GM21619 (cell line): ENCODE results near the gene PIMREG.

Experiments used
- ATAC-seq: cut with Tn5 transposase; IDR thresholded peaks from one replicate; pipeline ENCODE4 v1.9.1; 2021; ENCODE audit not compliant: unreplicated experiment

The PIMREG gene

DNA sequence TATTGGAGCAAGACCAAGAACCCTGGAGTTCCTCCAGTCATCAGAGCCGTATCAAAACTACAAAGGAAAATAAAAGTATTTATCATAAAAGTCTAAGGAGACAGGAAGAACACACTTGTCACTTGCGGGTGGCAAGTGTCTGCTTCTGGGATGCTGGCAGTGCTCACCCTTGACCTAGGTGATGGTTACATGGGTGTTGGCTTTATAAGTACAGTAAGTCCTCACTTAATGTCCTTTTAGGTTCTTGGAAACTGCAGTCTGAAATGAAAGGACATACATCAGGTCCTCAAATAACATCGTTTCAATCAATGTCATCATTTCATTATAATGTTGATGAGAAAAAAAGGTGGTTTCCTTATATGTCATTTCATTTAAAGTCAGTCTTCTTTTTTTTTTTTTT is 6.3 kb upstream of the PIMREG start:
- ATAC-seq, result no peak

DNA sequence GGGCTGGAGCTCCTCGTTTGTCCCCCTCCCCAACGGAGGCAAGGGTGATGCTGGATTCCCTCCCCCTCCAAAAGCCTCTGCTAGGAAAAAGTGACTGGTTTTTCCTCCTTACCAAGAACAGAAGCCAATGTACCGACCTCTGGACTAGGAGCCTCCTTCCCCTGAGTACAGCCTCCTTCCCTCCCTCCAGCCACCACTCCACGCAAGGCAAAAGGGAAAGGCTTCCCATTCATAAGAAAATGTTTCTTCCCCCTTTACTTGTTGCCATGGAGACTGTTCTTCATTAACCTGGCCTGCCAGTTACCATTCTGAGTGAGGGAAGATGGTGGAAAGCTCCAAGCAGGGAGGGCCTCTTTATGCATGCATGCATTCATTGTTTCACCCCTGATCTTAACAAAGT is 4.3 kb upstream of the PIMREG start:
- no peak for ATAC-seq

DNA sequence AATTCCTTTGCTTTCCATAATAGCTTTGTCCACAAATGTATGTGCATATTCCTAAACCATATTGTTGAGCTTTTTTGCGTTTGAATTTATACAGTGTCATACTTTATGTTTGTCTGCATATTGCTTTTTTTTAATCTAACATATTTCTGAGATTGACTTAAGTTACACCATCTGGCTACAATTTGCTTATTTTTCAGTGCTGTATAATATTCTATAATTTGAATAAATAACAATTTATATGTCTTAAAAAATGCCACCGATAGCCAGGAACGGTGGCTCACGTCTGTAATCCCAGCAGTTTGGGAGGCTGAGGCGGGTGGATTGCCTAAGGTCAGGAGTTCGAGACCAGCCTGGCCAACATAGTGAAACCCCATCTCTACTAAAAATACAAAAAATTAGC is 1.5 kb upstream of the PIMREG start:
- ATAC-seq, result no peak

DNA sequence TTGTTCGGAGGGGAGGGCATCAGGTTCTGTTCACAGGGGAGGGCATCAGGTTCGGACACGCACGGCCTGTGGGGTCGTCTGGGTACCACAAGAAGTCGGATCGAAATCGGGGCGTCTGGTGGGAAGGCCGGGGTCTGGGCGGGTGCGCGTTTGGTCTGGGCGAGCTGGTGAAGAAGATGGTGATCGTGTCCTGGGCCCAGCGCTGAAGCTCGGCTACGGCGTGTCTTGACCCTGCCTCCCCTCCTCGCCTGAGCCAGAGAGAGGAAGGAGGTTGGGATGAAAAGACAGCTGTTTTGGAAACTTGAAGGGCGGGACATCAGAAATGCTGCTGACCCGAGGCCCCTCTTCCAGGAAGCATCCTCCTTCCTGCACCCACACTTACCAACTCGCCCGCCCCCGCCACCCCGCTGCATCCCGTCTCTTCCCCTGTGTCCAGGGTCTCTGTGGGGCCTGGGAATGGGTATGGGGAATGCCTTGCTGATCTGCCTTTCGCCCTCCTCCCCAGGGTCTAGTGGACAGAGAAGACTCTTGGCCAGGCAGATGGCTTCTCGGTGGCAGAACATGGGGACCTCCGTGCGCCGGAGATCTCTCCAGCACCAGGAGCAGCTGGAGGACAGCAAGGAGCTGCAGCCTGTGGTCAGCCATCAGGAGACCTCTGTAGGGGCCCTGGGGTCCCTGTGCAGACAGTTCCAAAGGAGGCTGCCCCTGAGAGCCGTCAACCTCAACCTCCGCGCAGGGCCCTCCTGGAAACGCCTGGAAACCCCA is 498 bp downstream of the PIMREG start:
- ATAC-seq, result no peak

DNA sequence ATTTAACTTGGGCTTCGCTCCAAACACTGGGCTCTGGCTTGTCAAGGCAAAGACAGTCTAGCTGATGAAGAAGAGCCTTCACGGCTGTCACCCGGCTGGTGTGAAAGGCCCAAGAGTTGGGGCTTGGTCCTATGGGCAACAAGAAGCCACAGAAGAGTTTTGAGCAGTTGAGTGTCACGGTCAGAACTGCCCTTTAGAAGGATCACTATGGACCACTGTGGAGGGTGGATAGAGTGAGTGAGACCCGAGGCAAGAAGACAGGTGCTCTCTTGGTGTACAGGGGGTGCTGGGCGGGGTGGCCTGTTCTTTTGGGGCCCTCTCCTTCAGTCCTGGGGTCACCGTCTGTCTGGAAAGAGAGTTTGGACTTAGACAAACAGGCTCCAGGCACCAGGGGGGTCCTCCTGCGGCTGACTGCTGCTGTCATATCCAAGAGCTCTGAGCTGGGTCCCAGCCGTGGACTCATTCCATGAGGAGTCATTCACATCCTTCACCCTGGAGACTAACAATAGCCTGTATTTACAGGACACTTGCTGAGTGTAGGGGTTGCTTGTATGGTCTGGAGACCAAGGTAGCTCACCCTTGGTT is 2.4 kb downstream of the PIMREG start:
- ATAC-seq, result no peak

DNA sequence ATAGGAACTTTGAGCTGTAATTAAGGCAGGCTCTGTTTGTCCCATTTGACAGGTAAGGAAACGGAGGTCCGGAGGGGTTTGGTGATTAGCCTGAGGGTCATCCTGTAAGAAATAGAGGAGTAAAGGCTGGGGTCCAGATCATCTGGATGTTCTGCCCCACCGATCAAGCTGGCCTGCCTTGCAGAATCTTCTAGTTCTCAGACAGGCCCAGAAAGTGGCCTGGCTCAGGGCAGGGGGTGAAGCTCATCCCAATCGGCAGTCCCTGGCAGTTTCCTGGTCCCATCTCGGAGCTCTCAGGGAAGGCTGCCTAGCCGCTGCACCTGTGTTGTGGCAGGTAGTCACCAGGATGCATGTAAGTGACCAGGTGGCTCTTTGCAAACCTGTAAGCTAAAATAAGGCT is 4.2 kb downstream of the PIMREG start:
- no peak for ATAC-seq

DNA sequence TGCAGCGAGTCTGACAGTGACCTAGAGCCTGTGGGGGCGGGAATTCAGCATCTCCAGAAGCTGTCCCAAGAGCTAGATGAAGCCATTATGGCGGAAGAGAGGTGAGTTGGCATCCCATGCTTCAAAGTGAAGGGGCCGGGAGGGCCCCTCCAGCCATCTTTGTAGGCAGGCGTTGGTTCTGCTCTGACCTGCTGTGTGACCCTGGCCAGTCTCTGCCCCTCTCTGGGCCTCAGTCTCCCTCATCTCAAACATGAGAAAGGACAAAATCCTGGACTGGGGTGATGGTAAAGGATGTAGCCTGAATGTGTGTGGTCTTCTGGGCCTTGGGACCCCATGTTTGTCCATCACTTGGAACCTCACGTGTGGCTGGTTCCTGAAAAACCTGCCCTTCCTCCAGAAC is 5.1 kb downstream of the PIMREG start:
- ATAC-seq, result no peak

DNA sequence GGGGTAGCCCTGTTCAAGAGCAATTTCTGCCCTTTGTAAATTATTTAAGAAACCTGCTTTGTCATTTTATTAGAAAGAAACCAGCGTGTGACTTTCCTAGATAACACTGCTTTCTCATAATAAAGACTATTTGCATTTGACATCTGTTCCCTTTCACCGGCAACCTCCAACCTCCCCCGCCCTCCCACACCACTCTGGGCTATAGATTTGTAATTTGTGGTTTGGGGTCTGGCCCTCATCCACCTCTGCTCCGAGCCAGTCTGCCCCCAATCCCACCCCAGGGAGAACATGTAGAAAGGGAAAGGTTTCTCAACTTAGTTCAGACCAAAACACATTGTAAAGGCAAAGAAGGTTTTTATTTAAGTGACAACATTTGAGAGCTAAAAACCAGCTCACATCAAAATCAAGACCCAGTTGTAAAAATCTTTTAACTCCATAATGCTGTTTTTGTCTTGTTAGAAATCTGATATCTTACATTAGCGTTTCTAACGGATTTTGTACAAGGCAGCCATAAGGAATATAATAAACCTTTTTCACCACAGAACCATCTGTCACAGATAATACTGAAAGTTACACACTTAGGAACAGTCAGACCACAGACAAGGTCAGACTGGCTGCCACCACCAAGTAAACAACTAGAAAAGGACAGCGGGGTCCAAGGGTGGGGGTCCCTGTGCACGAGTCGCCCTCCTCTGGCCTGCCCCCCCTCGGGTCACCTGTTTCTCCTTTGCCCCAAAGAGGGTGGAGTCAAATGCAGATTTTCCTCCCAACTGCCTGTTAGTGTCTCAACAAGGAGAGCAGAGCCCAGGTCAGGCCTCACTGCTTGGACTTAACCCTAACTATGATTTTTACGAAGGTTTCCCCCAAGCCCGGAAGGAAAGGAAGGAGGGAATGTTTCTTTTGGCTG is 6.9 kb downstream of the PIMREG start:
- no peak for ATAC-seq

DNA sequence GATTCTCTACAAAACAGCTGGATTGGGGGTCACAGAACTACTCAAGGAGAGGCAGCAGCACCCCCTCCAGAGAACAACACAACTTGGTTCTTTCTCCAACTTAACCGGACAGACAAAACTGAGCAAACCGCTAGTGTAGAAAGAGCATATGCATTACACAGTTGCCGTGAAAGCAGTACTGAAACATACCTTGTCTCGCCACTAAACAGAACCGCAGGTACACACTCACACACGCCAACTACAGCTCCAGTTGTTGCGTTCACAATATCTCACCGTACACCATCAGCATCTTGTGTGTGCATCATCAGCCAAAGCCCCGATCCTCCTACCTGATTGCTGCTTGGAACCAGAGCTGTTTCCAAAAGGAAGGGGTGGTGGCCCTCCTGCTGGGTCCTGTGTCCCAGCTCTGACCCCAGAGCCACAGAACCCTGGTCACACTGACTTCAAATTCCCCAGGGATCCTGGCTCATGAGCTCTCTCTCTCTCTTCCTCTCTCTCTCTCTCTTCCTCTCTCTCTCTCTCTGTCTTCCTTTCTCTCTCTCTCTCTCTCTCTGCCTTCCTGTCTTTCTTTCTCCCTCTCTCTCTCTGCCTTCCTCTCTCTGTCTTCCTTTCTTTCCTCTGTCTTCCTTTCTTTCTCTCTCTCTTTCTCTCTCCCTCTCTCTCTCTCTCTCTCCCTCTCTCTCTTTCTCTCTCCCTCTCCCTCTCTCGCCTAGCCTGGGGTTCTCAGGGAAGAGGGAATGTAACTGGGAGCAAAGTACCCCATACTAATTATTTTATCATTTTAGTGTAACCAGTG is 8.4 kb downstream of the PIMREG start:
- ATAC-seq, result no peak

DNA sequence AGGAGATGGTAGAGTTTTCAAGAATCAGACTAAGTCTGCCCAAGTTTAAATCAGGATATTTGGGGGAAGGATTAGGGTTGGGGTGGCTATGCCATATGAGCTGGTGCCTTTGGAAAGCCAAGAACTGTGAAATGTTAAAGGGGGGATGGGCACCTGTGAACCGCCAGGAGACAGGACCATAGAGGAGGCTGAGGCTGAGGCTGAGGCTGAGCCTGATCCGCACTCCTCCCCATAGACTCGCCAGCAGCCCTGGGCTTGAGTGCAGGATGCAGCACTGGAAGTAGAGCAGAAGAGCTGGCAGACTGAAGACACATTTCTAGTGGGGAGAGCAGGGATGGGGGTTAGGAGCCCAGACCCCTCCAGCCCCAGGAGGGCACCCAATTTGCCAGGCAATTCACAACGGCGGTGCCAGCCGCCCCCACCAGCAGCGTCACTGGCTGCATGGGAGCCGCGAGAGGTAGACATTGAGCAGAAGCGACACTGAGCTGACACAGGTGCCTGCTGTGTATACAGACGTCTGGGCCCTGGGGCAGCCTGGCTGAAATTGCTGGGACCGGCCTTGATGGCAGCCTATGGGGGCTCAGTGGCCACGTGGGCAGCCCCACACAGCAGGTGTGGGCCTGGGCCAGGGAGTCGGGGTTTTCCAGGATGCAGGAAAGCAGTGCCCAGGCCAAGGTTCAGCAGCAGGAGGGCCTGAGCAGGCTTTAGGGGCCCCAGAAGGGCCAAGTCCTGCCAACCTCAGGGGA is 9.2 kb downstream of the PIMREG start:
- ATAC-seq, result no peak

DNA sequence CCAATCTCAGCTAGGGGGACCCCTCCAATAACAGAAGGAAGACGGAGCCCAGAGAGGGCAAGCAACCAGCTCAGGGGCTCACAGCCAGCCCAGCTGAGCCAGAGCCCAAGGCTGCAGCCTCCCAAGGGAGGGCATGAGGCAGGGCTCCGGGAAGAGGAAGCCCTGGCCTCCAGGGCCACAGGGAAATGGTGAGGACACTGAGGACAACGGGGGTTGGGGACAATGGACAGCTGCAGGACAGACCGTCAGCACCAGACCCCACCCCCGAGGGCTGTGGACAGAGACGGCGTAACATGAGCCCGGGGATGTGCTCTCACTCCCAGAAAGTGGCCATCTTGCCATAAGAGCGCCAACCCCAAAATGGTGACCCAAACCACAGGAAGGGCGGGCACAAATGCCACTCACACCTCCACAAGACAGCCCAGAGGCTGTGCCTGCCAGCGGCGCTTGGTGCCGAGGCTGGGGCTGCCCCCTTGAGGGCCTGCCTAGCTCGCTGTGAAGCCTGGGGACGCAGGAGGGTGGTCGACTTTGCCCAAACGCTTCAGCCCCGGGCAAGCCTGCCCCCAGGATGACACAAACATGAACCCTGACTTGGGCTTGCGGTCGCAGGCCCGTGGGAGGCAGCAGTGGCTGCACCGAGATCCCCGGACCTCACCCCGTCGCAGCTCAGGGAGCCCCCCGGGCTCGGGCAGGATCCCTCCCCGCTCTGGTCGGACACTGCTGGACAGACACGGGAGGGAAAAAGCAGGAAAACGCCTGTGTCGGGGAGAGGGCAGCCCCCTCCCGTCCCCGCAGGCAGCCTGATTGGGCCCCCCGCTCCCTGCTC is 10.5 kb downstream of the PIMREG start:
- ATAC-seq, result no peak

DNA sequence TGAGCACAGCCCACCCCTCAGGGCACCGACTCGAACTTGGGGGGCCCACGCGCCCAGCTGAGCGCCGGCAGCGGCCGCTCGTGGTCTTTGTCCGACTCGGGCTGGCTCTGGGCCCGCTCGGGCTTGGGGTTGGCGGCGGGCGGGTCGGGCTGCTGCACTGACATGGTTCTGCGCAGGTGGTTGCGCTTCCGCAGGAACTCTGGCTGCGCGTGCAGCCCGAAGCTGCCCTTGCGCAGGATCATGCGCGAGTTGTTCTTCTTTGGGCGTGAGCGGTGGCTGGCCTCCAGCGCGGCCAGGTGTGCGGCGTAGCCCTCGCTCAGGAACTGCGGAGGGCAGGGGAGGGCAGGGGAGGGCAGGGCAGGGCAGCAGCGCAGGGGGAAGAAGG is 11.1 kb downstream of the PIMREG start:
- no peak for ATAC-seq

DNA sequence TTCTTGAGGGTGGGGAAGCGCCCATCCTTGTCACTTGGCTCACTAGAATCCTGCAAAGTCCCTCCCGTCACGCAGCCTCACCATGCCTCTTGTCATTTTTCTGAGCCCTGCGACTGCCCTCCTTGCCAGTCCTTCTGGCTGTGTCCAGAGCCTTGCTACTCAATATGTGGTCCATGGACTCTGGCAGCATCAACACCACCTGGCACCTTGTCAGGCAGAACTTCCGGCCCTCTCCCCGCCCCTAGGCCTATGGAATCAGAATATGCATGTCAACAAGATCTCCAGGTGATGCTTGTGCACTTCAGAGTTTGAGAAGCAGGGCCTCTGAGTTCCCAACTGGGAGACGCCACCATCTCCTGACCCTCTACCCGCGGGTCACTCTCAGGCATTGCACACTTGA is 12.1 kb downstream of the PIMREG start:
- no peak for ATAC-seq

DNA sequence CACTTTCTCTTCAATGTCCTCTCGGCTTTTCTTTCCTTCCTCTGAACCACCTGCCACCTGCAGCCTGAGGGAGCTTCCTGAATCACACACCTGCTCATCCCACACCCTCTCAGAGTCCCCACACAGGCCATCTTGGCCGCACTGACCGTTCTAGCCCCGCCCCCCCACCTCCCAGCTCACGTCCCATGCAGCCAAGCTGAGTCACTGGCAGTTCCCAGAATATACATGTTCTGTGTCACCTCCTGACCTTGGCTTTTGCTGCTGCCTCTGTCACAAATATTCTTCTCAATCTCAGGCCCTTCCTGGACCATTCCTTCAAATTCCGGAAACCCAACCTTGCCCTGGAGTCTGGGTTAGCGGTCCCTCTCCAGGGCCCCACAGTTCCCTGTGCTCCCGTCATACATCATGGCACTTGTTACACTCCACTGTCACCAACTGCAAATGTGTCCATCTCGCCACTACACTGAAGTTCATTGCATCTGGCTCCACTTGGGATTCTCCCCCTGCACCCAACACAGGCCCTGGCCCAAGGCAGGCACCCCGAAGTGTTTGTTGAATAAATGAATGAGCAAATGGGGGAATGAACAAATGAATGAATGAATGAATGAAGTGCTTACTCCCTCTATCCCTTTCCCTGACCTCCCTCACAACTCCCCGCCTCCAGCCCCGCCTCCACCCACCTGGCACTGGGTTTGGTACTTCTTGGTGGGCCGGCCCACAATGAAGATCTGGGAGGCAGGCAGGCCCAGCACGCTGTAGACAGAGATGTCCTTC is 12.8 kb downstream of the PIMREG start:
- ATAC-seq, result no peak

DNA sequence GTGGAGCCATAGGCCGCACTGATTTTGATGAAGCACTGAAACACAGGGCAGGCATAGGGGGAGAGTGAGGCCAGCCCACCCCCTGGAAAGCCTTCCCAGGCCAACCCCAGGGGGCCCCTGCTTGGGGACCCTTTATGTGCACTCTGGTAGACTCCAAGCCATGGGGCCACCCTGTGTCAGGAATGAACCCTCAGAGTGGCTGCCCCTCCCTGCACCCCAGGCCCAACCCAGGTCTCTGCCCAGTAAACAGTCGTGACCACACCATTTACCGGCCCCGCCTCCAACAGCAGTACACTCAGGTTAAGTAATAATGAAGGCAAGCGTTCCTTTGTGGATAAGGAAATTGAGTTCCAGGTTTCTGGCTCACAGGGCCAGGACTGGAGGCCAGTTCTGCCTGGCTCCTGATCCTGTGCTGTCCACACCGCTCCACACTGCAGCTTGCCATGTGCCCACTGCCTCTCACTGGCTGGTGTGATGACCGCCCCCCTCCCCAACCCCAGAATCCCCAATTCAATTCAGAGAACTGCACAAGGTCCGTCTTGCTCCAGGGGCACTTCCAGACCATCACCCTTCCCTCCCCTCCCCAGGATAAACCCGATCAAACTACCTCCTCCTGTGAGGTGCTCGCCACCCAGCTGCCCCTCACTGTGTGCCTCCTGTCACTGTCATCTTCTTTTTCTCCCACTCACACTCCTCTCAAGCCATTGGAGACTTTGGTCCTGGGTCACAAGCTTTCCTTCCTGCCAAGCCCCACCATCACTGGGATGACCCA is 13.6 kb downstream of the PIMREG start:
- ATAC-seq, result no peak

DNA sequence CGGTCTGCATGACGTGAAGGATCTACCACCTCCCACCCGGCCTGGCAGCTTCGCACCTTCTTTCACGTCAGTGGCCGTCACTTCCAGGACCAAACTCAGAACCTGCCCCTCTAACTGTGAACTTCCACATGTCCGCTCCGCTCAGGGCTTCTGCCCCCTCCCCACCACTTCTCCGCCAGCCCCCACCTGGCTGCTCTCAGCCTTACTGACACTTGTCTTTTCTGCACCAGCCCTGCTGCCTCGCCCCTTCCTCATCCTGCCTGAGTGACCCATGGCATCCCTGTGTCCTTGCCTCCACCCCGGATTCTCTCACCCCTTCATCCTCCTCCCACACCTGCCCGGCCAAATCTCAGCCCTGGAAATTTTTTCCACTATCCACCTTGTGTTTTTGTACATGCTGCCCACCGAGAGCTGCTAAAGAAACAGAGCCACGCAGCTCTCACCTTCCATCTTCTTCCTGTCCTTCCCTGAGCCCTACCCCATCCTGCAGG is 14.2 kb downstream of the PIMREG start:
- no peak for ATAC-seq

DNA sequence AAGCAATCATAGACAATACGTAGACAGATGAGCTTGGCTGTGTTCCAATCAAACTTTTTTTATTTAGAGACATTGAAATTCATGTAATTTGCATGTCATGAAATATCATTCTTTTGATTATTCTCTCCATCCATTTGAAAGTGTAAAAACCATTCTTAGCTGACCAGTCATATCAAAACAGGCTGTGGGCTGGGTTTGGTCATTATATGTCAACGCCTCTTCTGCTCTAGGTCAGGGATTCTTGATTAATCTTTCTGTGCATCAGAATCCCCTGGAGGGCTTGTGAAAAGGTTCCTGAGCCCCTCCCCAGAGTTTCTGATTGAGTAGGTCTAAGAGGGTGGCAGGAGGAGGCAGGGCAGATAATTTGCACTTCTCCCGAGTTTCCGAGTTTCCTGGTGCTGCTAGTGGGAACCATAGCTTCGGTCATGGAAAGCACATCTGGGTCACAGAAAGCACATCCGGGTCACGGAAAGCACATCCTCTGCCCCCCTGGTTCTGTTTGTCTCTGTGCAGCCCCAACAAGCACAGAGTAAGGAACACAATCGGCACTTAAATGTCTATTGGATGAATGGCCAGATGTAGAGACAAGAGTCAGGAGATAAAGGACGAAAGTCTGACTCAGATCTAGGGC is 16.4 kb downstream of the PIMREG start:
- ATAC-seq, result no peak
